Measurements from ENCODE around the gene SZRD1. TPM values are rescaled to one million over a fixed set of nuclear protein-coding genes. Genes with fewer than 3 reads are reported as not detected.

Gene SZRD1
- total RNA-seq, 4 donors from 2014 or later: 85.8 to 117 (median 99.4) TPM

DNA sequence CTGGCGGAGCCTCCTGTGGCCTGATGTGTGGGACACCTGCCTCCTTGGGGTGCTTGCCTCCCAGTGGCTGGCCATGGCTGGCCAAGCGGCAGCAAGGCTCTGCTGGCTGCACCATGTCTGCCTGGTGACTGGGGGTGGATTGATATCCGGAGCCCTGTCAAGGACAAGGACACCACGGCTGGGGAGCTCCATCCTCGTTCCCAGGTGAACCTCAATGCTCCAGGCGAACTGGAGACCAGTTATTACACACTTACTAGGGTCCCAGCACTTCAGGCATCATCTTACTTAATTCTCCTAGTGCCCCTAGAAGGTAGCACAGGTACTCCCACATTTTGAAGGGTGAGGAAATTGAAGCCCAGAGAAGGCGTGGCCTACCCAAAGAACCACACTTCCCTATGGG lies 55.0 kb downstream of the SZRD1 start:
- TF ChIP-seq POLR2AphosphoS5 (IDR thresholded peaks at IDR 0.05): no peak
- TF ChIP-seq POLR2A (IDR thresholded peaks at IDR 0.05): no peak
- TF ChIP-seq, protein P1, sequence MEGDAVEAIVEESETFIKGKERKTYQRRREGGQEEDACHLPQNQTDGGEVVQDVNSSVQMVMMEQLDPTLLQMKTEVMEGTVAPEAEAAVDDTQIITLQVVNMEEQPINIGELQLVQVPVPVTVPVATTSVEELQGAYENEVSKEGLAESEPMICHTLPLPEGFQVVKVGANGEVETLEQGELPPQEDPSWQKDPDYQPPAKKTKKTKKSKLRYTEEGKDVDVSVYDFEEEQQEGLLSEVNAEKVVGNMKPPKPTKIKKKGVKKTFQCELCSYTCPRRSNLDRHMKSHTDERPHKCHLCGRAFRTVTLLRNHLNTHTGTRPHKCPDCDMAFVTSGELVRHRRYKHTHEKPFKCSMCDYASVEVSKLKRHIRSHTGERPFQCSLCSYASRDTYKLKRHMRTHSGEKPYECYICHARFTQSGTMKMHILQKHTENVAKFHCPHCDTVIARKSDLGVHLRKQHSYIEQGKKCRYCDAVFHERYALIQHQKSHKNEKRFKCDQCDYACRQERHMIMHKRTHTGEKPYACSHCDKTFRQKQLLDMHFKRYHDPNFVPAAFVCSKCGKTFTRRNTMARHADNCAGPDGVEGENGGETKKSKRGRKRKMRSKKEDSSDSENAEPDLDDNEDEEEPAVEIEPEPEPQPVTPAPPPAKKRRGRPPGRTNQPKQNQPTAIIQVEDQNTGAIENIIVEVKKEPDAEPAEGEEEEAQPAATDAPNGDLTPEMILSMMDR (IDR thresholded peaks at IDR 0.05): no peak
- no peak for TF ChIP-seq EP300 (IDR thresholded peaks at IDR 0.05)
- H3K9me3 ChIP-seq: no peaks in the 10 kb centered on the region
- H3K36me3 ChIP-seq: no peaks in the 10 kb centered on the region
- no peaks in the 10 kb centered on the region for H3K4me1 ChIP-seq
- H3K27ac ChIP-seq: no peak overlapping the region
- no peak overlapping the region for H3K4me3 ChIP-seq
- ATAC-seq: no peak
- WGBS, 2 donors (ENCODE audit: low coverage in 1 of 2): 100% methylated on average over 1 of the region's 7 CpGs; no CpG with 5 or more reads in 1 of the 2 donors
- H3K27me3 ChIP-seq: peaks cover 13% of the 10 kb centered on the region

- Histone ChIP-seq H3K27me3 (peaks cover 13% of the 10 kb centered on the region), H3K27ac (no peak overlapping the region), H3K4me1 (no peaks in the 10 kb centered on the region), H3K36me3 (no peaks in the 10 kb centered on the region), H3K9me3 (no peaks in the 10 kb centered on the region), H3K4me3 (no peak overlapping the region)
- WGBS, 2 donors (ENCODE audit: low coverage in 1 of 2): 89 to 93% methylated on average over 3 to 5 of the region's 10 CpGs
- TF ChIP-seq EP300 (IDR thresholded peaks at IDR 0.05) (no peak), POLR2A (IDR thresholded peaks at IDR 0.05) (no peak), POLR2AphosphoS5 (IDR thresholded peaks at IDR 0.05) (no peak)
- TF ChIP-seq, protein P1 (IDR thresholded peaks at IDR 0.05): no peak
- no peak for ATAC-seq
These were observed 58.3 kb downstream of the SZRD1 start for GRCh38 chr1:16425125-16426025.

DNA sequence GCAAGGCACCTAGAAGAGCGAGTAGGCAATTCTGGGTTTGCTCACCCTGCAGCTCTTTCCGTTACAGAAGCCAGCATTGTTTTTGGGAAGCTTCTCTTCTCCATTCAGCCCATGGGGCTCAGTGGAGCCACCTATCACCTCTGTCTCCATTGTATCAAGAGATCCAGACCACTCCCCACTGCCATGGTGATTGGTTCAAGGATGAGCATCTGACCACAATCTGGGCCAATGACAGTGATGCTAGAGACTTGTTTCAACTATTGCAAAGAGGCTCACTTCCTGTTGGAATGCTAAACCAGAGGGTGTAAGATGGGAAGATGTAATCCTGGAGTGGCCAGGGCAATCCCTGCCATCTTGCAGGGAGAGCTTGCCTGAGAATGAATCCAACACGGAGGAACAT lies 63.6 kb downstream of the SZRD1 start:
- Histone ChIP-seq H3K9me3 (no peaks in the 10 kb centered on the region), H3K27me3 (peaks cover 9% of the 10 kb centered on the region), H3K4me3 (no peak overlapping the region), H3K36me3 (no peaks in the 10 kb centered on the region), H3K27ac (no peak overlapping the region), H3K4me1 (no peaks in the 10 kb centered on the region)
- WGBS, 2 donors (ENCODE audit: low coverage in 1 of 2): 72 to 91% methylated on average over 3 of the region's 3 CpGs
- TF ChIP-seq, protein P1 (IDR thresholded peaks at IDR 0.05): no peak
- TF ChIP-seq POLR2A (IDR thresholded peaks at IDR 0.05): no peak
- no peak for TF ChIP-seq EP300 (IDR thresholded peaks at IDR 0.05)
- TF ChIP-seq POLR2AphosphoS5 (IDR thresholded peaks at IDR 0.05): no peak
- ATAC-seq: no peak

GRCh38 chr1:16433030-16433429 lies 66.0 kb downstream of the SZRD1 start:
- WGBS, 2 donors (ENCODE audit: low coverage in 1 of 2): 43 to 48% methylated on average over 2 to 8 of the region's 9 CpGs
- H3K27me3 ChIP-seq: peaks cover 9% of the 10 kb centered on the region
- ATAC-seq: no peak

More at GRCh38 chr1:16433030-16433429, 66.0 kb downstream of the SZRD1 start:
- no peak overlapping the region for H3K4me3 ChIP-seq
- H3K9me3 ChIP-seq: no peaks in the 10 kb centered on the region
- TF ChIP-seq, protein P1 (IDR thresholded peaks at IDR 0.05): no peak
- no peak for TF ChIP-seq POLR2AphosphoS5 (IDR thresholded peaks at IDR 0.05)
- TF ChIP-seq POLR2A (IDR thresholded peaks at IDR 0.05): no peak
- TF ChIP-seq EP300 (IDR thresholded peaks at IDR 0.05): no peak
- no peaks in the 10 kb centered on the region for H3K36me3 ChIP-seq
- H3K4me1 ChIP-seq: no peaks in the 10 kb centered on the region
- no peak overlapping the region for H3K27ac ChIP-seq

All from gastroesophageal sphincter (tissue), 4 donors.